Coronary artery (tissue), 2 donors: ENCODE data around the gene DAZAP2.

Experiments used
- DNase-seq: peaks from one replicate; pipeline ENCODE4 v3.0.0-alpha.2; 2017; ENCODE audit warnings: low spot score
- H3K27ac ChIP-seq, 2 donors: fragments of 200-600 bp; sonication (generic); one replicate each; pipeline ENCODE4 v1.5.1; 2016 to 2019
- H3K4me3 ChIP-seq: fragments of 200-600 bp; sonication (generic); 2 replicates; pipeline ENCODE4 v1.5.1; 2016; ENCODE audit warnings: mild to moderate bottlenecking, moderate library complexity
- CTCF ChIP-seq: fragments of 200-600 bp; sonication (generic); IDR thresholded peaks from one replicate; pipeline ENCODE4 v1.5.1; 2019; ENCODE audit warnings: antibody characterized with exemption

The DAZAP2 gene

GRCh38 chr12:51196547-51196946 lies 42.1 kb upstream of the DAZAP2 start:
- H3K27ac ChIP-seq: no peak overlapping the region
- TF ChIP-seq CTCF: no peak
- no peak overlapping the region for H3K4me3 ChIP-seq
- no peak for DNase-seq

GRCh38 chr12:51197736-51198567 lies 40.7 kb upstream of the DAZAP2 start:
- Histone ChIP-seq H3K27ac (no peak overlapping the region), H3K4me3 (no peak overlapping the region)
- TF ChIP-seq CTCF: no peak
- no peak for DNase-seq

GRCh38 chr12:51198568-51199365 lies 39.9 kb upstream of the DAZAP2 start:
- no peak overlapping the region for H3K4me3 ChIP-seq
- no peak overlapping the region for H3K27ac ChIP-seq
- no peak for DNase-seq
- no peak for TF ChIP-seq CTCF

- DNase-seq: no peak
- H3K27ac ChIP-seq: no peak overlapping the region
- H3K4me3 ChIP-seq: no peak overlapping the region
- TF ChIP-seq CTCF: no peak
These were observed 39.2 kb upstream of the DAZAP2 start for GRCh38 chr12:51199366-51199945.

DNA sequence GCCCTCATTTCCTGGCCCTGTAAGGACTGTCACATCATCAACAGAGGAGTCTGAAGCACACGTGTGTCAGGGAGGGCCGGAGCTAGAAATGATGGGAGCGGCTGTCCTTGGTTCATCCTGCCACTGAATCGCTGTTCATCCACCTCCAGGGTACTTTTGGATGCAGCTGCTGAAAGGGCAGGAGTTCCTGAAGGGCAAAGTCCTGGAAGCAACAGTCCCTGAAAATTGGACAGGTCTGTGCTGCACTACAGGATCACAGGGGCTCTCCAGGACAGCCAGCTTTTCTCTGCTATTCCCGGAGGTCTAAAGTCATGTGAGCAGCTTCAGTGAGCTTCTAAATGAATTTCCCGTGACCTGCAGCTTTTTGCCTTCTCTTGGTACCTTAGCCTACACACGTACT lies 38.5 kb upstream of the DAZAP2 start:
- DNase-seq: no peak
- Histone ChIP-seq H3K4me3 (no peak overlapping the region), H3K27ac (no peak overlapping the region)
- no peak for TF ChIP-seq CTCF

GRCh38 chr12:51200806-51201205 lies 37.8 kb upstream of the DAZAP2 start:
- no peak overlapping the region for H3K27ac ChIP-seq
- no peak for DNase-seq
- no peak for TF ChIP-seq CTCF
- no peak overlapping the region for H3K4me3 ChIP-seq
